HG03196 (cell line): ENCODE data around the gene ASPSCR1.
A peak's percentile ranks its signal among the peaks of the same experiment; 100 is the strongest.
"Not testable (repeated sequence)": the region's sequence is repeated elsewhere in the genome, so short reads cannot be mapped to it uniquely, and the experiment has no call there.

Experiments used
- ATAC-seq: cut with Tn5 transposase; IDR thresholded peaks from one replicate; pipeline ENCODE4 v1.9.1; 2021; ENCODE audit not compliant: unreplicated experiment

Gene ASPSCR1

DNA sequence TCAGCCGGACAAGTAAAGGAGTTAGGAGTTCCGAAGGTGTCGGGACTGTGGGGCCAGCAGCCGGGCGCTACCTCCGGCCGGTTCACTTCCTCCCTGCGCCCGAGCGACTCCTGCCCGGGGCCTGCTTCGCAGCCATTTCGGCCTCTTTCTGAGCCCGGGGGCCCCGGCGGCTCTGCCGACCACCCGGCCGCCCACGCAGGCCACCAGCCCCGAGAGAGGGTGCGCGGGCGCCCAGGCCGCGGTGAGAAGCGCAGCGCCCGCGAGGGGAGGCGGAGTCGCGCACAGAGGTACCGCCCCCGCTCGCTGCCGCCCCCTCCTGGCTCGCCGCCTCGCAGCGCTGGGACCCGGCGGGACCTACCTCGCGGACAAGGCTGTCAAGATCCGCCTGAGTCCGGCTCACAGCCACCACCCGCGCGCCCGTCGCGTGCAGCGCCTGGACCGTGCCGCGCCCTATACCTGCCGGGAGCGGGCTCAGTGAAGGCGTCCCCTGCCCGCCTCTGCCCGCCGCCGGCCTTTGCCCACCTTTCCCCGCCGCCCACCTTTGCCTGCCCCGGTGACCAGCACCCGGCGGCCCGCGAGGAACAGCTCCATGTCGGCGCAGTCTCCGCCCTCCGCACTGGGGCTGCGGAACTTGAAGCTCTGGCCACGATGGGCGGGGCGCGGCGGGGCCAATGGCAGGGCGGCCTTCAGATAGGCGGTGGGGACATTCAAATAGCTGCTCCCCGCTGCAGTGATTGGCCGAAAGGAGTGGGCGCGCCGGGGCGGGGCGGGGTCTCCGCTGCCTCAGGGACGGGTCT, 59.9 kb downstream of the ASPSCR1 start, which contains the start of gene DCXR:
DCXR (minus strand) TSS at position 606 of the 797 bp plus-strand sequence; CDS start at position 591, 15 bp downstream.
- peak; percentile 81 for ATAC-seq

DNA sequence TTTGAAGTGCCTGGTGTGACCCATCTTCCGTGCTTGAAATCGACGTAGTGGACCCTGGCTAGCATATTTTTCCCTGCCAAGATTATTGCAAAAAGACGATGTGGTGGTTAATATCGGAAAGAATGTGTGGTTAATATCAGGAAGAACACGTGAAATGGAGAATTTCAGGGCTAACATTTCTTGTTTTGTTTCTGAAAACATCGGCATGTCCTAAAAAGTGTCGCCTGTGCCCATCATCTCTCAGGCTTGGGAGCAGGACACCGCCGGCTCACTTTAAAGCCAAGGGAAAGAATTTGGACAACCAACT, 60.4 kb downstream of the ASPSCR1 start:
- ATAC-seq: no peak

DNA sequence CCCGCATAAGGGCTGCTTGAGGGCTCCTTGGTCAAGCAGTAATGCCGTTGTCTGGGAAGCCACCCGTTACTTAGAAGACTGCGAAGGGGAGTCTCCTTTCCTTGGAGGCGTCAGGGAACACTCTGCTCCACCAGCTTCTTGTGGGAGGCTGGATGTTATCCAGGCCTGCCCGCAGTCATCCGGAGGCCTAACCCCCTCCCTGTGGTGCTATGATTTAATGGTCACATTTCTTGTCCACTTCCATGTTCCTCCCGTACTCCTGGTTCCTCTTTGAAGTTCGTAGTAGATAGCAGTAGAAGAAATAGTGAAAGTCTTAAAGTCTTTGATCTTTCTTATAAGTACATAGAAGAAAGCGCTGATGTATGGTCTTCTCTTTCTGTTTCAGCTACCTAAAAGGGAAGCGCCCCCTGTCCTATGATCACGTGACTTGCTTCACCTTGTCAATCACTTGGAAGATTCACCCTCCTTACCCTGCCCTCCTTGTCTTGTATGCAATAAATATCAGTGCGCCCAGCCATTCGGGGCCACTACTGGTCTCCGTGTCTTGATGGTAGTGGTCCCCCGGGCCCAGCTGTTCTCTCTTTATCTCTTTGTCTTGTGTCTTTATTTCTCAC, 61.5 kb downstream of the ASPSCR1 start:
- ATAC-seq: not testable (repeated sequence)

DNA sequence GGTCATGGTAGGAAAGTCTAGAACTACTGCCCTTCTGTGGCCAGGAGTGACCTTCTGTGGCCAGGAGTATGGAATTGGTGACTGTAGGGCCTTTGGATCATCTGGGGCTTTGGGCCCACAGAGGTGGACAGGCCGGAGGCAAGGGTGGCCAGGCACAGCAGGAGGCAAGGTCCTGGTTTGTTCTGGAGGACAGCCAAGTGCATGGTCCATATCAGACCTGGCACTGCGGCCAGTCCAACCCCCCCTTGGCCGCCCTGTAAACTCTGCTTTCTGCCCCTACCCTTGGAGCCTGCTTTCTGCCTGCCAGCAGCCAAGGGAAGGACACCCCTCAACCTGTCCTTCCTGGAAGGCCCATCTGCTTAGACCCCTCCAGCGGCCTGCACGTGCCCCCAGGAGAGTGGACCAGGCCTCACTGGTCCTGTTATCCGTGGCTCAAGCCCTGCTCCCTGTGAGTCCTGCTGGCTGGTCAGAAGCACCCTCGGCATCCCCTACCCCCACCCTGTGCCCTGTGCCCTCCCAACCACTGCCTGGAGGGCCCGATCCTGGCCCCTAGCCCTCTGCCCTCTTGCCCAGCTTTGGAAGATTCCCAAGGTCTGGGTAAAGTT, 62.4 kb downstream of the ASPSCR1 start:
- no peak for ATAC-seq

DNA sequence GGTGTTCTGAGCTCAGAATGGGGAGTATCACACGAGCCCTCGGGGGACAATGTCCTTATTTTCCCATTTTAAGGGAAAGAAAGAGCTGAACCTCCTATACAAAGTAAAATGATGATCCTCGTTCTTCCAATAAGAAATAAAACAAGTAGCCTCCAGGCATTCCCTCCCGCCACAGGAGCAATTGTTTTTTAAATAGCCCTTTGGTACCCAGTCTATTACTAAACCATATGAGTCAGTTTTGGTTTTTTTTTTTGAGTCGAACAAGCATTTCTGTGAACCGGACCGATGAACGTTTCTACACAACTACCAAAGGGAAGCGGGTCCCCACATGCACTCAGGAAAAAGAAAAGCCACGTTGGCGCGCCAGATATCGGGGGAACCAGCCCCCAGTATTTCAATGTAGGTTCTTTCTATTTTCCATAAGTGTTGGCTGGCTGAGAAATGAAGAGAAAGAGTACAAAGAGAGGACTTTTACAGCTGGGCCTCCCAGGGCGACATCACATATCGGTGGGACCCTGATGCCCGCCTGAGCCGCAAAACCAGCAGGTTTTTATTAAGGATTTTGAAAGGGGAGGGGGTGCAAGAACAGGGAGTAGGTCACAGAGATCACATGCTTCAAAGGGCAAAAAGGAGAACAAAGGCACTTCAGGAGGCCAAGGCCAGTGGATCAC, 63.9 kb downstream of the ASPSCR1 start:
- no peak for ATAC-seq

DNA sequence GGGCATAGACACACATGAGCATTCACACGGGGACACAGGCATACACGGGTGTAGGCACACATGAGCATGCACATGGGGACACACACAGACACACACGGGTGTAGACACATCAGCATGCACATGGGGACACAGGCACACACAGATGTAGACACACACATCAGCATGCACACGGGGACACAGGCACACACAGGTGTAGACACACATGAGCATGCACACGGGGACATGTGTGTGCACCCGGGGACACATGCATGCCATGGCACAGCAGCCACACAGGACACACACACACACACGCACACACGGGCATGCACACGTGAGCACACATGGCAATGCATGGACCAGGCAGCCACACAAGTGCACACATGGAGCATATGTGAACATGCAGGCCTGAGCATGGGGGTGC, 65.2 kb downstream of the ASPSCR1 start:
- no peak for ATAC-seq

DNA sequence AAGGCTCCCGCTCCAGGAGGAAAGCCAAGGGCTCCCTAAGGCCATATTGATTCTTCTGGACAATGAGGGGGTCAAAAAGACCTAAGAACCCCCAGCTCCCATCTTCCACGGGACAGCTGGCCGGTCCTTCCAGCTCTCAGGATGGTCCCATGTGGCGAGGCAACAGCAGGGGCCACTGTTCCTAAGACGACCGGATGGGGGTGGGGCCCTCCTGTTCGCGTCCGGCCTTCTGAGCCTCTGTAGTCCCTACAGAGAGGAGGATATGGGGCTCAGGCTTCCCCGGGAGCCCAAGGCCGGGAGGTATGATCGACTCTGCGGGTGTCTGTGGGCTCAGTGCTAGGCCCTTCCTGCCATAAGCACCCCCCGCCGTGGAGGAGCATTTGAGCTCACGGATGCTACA, 66.1 kb downstream of the ASPSCR1 start:
- no peak for ATAC-seq

DNA sequence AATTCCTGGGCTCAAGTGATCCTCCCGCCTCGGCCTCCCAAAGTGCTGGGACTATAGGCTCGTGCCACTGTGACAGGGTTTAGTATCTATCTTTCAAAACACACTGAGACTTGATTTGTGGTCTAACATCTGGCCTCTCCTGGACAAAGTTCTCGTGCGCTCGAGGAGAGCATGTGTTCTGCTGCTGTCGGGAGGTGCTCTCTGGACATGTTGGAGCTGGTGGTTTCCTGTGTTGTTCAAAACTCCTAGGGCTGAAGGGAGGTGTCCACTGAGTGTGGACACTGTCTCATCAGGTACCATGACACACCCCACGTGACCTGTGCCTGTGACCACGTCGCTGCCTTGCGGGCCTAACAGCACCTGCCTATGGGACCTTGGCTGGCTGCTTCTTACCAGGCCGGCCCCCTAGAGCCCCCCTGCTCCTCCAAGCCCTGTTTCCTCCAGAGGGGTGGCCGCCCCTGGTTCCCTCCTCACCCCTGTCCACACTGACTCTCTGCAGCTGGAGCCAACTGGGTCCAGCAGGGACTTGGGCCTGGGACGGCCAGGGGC, 68.6 kb downstream of the ASPSCR1 start:
- ATAC-seq: no peak

DNA sequence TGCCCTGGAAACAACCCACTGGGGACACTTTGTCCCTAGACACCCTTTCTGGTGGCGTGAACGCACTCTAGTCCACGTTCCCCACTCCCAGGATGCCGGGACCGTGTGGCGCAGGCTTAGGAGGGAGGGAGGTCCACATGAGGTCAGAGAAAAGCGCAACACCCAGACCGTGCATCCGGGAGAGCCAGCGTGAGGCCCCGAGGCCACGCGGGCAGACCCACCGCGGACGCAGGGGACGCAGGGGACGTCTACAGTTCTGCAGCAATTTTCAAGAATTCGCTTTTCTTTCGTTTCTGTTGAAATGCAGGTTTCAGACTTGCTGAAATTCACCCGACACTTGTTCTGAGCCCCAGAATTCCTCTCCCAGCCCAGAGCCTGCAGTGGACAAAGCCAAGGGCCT, 69.5 kb downstream of the ASPSCR1 start:
- no peak for ATAC-seq

DNA sequence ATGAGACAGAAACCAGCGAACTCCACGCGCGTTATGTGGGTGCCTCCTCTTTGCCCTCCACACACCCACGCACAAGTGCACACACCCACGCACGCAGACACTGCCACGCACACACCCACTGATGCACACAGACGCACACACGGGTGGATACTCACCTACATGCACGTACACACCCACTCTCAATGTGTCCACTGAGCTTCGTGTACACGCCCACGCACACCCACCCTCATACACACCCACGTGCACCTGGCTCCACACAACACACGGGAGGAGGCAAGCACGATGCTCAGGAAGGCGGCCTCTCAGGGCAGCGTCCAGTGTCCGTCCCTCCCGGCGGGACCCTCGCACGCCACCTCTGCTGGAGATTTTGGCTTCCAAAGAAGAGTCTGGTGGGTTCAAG, 70.0 kb downstream of the ASPSCR1 start:
- no peak for ATAC-seq

DNA sequence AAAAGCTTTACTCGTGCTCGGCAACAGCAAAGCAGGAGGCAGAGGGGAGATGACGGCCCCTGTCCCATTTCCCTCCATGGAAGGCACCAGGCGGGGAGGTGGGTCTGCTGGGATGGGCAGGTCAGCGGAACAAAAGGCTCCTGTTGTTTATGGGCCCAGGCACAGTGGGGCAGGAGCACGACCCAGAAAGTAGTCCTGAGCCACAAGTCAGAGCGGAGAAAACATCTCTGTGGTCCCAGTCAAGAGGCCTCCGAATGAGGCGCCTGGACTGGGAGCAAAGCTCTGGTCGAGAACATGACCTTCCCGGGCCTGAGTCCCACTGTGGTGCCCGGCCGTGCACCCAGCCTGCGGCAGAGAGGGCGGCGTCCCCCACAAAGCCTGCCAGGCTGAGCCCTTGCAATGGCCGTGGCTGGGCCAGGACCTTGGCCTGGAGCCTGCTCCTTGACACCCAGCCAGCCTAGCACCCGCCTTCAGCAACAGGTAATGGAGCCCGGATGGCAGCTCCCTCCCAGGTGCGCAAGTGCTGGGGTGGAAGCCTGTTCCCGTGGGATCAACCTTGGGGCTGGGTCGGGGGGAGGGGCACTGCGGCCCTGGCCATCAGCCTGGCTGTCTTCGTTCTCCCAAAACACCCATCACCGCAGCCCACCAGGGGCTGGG, 70.6 kb downstream of the ASPSCR1 start:
- no peak for ATAC-seq

DNA sequence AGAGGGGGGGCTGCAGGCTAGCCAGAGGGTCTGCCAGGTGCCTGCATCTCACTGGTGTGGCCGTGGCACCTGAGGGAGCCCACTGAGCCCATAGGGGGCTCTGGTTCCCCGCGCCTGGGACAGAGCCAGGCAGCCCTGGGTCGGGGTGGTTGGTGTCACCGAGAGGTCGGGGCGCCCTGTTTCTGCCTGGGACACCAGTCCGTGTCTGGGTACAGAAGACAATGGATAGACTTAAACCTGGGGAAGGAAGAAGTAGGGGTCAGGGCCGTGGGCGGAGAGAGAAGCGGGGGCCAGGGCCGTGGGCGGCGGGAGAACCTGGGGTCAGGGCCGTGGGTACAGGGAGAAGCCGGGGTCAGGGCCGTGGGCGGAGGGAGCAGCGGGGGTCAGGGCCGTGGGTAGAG, 71.1 kb downstream of the ASPSCR1 start:
- no peak for ATAC-seq

DNA sequence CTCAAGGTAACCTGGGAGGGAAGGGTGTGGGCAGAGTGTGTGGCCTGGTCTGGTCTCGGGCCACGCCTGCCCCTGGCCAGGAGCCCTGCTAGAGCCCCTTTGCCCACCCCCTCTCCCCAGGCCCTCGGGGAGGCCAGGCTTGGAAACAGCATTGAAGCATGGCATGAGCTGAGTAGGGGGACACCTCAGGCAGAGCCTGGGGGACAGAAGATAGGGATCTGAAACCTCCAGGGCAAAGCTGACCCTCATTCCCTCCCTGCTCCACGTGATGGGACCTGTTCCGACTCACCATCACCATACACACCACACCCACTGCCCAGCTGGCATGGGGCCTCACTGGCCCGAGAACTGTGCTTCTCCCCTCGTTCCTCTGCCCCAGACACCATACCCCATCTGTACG, 71.7 kb downstream of the ASPSCR1 start:
- no peak for ATAC-seq

DNA sequence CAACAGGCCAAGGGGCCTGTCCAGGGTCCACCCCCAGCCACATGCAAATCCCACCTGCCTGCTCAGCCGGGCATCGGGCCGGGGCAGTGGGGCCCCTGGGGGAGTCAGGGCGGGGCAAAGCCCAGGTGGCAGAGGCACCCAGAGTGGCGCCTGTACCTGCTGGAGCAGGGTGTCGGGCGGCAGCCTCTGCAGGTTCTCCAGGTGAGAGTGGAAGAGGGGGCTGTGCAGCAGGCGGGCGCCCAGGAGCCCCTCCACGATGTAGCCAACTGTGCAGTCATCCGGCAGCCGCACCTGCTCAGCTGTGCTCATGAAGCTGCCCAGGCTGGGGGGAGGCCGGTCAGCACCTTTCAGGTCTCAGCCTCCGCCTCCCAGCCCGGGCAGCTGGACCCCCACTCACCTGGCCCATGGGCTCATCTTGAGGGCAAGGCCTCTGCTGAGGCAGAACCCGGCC, 72.1 kb downstream of the ASPSCR1 start:
- ATAC-seq: no peak

DNA sequence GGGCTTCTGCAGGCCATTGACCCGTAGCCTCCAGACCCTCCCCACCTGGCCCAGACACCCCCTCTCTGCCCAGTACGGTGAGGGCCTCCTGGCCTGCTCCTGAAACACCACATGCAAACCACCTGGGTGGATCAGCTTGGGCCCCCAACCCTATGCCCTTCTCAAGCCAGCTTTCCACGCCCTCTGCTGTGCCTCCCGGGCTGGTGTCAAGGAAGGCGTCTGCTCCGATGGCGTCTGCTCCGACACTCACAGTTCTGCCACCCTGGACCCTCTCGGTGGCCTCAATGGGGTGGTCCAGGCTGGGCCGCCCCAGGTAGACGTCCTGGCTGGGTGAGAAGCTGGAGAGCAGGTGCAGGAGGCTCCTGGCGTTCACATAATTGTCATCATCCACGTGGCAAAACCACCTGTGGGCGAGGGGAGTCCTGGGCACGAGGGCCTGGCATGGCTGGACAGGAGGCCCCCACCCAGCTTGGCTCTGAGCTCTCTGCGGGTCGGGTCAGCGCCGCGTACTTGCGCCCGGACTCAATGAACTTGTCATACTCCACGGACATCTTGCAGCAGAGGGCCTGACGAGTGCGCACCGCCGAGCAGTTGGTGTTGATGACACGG, 72.8 kb downstream of the ASPSCR1 start:
- no peak for ATAC-seq

DNA sequence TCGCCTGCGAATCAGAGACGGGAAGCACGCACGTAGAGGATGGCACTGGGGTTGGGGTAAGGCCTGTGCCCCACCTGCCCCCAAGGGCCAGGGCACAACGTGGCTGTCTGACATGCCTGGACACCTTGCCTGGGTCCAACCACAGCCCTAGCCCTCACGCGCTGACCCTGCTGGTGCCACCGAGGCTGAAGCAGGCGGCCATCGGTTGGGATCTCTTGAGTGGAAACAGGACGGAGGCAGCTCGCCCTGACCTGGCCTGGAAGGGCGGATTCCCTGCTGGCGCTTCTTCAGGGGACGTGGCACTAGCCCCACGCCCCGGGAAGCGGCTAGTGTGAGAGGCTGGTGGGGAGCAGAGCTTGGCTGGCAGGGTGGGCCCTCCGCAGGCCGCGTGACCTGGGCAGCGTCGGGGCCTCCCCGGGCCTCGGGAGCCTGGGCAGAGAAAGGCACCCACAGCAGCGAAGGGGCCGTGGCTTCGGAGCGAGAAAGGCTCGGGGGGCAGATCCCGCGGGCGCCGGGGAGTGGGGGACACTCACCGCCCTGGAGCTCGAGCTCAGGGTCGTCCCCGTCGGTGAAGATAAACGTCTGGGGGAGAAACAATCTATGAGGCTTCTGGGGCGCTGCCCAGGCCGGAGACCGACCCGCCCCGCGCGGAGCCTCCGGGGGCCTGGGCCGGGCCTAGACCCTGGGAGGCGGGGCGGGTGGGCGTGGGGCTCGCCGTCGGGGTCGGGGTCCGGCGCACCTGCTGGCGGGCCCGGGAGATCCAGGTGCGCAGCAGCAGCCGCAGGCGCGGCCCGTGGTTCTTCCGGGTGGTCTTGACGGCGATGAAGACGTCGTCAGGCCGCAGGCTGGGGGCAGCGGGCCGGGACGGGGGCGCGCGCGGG, 73.6 kb downstream of the ASPSCR1 start:
- no peak for ATAC-seq

DNA sequence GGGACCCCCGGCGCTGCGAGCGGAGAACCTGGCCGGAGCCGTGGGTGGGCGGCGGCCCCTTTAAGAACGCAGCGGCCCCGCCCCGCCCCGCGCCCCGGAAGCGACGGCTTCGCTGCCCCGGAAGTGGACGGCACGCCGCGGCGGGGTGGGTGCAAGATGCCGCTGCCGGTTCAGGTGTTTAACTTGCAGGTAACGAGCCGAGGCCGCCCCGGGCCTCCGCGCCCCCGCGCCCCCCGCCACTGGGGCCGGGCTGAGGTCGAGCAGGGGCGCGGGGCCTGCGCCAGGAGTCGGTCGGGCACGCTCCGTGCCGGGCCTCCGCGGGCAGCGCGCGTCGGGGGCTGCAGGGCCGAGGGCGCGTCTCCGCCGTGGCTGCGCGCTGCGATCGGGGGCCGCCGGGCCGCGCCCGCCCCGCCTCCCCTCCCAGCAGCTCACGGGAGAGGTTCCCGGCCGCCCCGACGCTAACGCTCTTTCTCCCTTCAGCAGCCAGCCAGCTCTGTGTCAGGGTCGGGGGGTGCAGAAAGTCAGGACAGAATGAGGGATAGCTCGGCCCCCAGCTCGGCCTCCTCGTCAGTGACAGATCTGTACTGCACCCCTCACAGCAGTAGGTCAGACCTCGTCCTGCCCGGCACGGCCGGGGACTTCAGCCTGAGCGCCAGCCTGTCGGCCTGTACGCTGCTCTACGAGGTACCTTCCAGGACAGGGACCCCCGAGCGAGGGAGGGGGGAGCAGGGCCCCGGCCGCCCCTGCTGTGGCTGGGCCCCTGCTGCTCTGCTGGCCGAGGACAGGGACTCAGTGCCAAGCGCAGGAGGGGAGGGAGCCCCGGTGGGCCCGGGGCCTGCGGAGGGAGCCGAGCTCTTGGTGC, 74.6 kb downstream of the ASPSCR1 start, which contains the start of the genes GPS1 and RFNG:
GPS1 (plus strand) TSS at position 123 of the 862 bp plus-strand sequence; CDS start at position 157, 34 bp downstream.
RFNG (minus strand) TSS at position 36 of the 862 bp plus-strand sequence. CDS start 45 bp downstream, outside the sequence.
- ATAC-seq: peak; percentile 45

DNA sequence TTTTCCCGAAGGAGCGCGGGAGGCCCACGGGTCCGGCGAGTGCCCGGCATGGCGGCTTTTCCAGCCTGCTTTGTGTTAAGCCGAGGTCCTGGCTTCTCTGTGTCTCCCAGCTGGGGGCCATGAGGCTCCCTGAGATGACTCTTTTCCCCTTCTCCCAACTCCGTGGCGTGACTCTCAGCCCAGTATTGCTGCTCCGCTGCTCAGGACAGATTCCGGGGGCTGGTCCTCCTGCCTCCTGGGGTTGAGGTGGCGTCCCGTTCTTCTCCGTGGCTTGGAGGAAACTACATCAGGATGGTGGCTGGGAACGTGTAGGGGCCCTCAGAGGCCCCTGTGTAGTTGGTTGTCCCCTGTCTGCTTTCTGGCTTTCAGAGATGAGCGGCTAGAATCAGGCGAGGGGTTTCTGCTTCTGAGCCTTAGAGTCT, 75.2 kb downstream of the ASPSCR1 start:
- no peak for ATAC-seq
